Chondrocyte (in vitro differentiated cells): ENCODE measurements around the gene MYO5B. TPM values are rescaled to one million over a fixed set of nuclear protein-coding genes. Genes with fewer than 3 reads are reported as not detected.

Experiments used
- DNase-seq: peaks from one replicate; pipeline ENCODE4 v3.0.0; 2021; ENCODE audit warnings: mixed read lengths, low spot score
- H3K27ac Mint-ChIP-seq: one replicate; pipeline ENCODE4 v1.8.0; 2021; ENCODE audit warnings: mild to moderate bottlenecking, moderate library complexity, mixed read lengths; ENCODE audit not compliant: unreplicated experiment
- H3K27me3 Mint-ChIP-seq: 2 replicates; pipeline ENCODE4 v1.8.0; 2021; ENCODE audit warnings: low read depth, mixed read lengths
- H3K36me3 Mint-ChIP-seq: 2 replicates; pipeline ENCODE4 v1.8.0; 2021; ENCODE audit warnings: low read depth, mixed read lengths
- H3K4me1 Mint-ChIP-seq: 2 replicates; pipeline ENCODE4 v1.8.0; 2021; ENCODE audit warnings: low read depth, mild to moderate bottlenecking, mixed read lengths
- H3K4me3 Mint-ChIP-seq: one replicate; pipeline ENCODE4 v1.8.0; 2021; ENCODE audit warnings: mild to moderate bottlenecking, moderate library complexity, mixed read lengths; ENCODE audit not compliant: unreplicated experiment
- H3K9me3 Mint-ChIP-seq: 2 replicates; pipeline ENCODE4 v1.8.0; 2021; ENCODE audit warnings: low read depth, mixed read lengths
- total RNA-seq: library from RNA; stranded (reverse); gene quantifications from 3 replicates; pipeline ENCODE4 v1.2.1, GENCODE V29; 2021
- TF ChIP-seq, protein P1 (sequence below): fragments of 200-600 bp; sonication (generic); IDR thresholded peaks from 2 replicates; pipeline ENCODE4 v1.5.0; 2021; ENCODE audit warnings: antibody characterized with exemption, mild to moderate bottlenecking, moderate library complexity

The MYO5B gene
- total RNA-seq, 1 donor from 2014 or later, result 0.97 TPM

DNA sequence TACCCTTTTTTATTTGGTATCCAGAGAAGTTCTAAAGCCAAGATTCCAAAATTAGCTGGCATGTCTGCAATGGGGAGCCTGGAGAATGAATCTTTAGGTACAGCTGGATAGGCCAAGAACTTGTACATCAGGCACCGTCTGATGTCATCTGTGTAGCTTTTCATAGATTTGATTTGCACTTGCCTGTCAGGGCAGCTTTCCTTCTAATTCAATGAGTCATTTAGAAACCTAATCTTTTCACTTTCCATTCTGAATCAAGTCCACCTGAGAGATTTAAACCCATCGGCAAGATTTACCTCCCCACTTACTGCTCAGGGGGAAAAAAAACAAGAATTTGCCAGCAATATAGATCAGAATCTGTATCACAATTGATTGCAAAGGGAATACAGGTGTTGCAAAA is 320.7 kb downstream of the MYO5B start:
- DNase-seq, result no peak
- no peak overlapping the region for H3K4me3 Mint-ChIP-seq
- H3K27ac Mint-ChIP-seq, result no peak overlapping the region
- no peaks in the 10 kb centered on the region for H3K36me3 Mint-ChIP-seq
- peaks cover 33% of the 10 kb centered on the region for H3K27me3 Mint-ChIP-seq
- TF ChIP-seq, protein P1, sequence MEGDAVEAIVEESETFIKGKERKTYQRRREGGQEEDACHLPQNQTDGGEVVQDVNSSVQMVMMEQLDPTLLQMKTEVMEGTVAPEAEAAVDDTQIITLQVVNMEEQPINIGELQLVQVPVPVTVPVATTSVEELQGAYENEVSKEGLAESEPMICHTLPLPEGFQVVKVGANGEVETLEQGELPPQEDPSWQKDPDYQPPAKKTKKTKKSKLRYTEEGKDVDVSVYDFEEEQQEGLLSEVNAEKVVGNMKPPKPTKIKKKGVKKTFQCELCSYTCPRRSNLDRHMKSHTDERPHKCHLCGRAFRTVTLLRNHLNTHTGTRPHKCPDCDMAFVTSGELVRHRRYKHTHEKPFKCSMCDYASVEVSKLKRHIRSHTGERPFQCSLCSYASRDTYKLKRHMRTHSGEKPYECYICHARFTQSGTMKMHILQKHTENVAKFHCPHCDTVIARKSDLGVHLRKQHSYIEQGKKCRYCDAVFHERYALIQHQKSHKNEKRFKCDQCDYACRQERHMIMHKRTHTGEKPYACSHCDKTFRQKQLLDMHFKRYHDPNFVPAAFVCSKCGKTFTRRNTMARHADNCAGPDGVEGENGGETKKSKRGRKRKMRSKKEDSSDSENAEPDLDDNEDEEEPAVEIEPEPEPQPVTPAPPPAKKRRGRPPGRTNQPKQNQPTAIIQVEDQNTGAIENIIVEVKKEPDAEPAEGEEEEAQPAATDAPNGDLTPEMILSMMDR, result no peak
- H3K4me1 Mint-ChIP-seq, result peaks cover 4% of the 10 kb centered on the region
- H3K9me3 Mint-ChIP-seq, result no peaks in the 10 kb centered on the region

DNA sequence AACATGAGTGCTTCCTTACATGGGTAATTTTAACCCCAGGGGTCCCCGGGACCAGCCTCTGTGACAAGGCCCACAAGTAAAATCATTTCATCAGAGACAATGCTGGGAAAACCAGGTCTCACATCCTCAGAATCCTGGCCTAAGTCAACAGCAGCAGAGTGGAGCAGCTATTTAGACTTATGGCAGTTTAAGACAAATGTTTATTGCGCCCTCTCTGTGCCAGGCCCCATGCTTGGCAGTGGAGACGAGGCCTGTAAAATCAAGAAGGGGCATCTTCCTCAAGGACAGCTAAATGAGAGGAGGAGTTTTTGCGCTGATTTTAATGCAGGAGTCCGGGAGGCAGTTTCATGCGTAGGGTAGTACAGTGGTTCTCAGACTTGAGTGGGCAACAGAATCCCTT is 325.6 kb downstream of the MYO5B start:
- peaks cover under 1% of the 10 kb centered on the region for H3K4me1 Mint-ChIP-seq
- TF ChIP-seq, protein P1, result no peak
- H3K4me3 Mint-ChIP-seq, result no peak overlapping the region
- no peaks in the 10 kb centered on the region for H3K9me3 Mint-ChIP-seq
- no peak for DNase-seq
- peaks cover 38% of the 10 kb centered on the region for H3K27me3 Mint-ChIP-seq
- H3K27ac Mint-ChIP-seq, result no peak overlapping the region
- H3K36me3 Mint-ChIP-seq, result no peaks in the 10 kb centered on the region

DNA sequence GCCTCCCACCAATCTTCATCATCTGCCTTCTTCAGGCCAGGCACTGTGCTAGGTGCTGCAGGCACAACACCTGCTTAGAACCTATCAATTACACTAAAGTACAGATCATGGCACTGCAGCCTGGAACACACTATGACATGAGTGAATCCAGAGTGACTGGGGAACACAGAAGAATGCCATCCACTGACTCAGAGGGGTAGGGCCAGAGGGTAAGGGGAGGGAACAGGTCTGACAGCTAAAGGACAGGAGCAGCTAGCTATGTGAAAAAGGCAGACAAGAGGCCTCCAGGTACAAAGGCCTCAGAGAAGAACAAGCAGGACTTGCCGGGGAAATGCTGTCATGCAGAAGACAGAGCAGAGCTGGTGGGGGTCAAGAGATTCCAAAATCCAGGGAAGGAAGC is 328.3 kb downstream of the MYO5B start:
- no peak for DNase-seq
- Mint-ChIP-seq H3K27me3 (peaks cover 36% of the 10 kb centered on the region), H3K4me1 (peaks cover 2% of the 10 kb centered on the region), H3K9me3 (no peaks in the 10 kb centered on the region), H3K36me3 (no peaks in the 10 kb centered on the region), H3K27ac (no peak overlapping the region), H3K4me3 (no peak overlapping the region)
- TF ChIP-seq, protein P1, result no peak

DNA sequence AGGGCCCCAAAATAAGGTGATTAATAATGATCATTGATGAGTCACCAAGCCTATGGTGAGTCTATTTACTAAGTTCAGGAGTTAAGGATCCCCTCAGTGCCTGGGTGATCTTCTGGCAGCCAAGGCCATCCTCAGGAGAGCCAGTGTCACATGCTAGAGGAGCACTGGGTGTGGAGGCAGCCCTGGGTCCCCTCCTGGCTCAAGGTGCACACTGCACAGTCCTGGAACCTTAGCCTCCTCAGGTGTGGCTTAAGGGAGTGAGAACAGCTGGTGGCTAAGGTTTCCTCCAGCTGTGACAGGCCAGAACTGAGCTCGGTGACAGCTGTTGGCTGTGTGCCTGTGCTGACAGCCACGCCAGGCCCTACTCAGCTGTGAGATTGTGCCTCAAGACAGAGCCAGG is 329.5 kb downstream of the MYO5B start:
- no peak for DNase-seq
- Mint-ChIP-seq H3K36me3 (no peaks in the 10 kb centered on the region), H3K9me3 (no peaks in the 10 kb centered on the region), H3K4me3 (no peak overlapping the region), H3K4me1 (peaks cover 2% of the 10 kb centered on the region), H3K27ac (no peak overlapping the region), H3K27me3 (peaks cover 26% of the 10 kb centered on the region)
- TF ChIP-seq, protein P1, result no peak

DNA sequence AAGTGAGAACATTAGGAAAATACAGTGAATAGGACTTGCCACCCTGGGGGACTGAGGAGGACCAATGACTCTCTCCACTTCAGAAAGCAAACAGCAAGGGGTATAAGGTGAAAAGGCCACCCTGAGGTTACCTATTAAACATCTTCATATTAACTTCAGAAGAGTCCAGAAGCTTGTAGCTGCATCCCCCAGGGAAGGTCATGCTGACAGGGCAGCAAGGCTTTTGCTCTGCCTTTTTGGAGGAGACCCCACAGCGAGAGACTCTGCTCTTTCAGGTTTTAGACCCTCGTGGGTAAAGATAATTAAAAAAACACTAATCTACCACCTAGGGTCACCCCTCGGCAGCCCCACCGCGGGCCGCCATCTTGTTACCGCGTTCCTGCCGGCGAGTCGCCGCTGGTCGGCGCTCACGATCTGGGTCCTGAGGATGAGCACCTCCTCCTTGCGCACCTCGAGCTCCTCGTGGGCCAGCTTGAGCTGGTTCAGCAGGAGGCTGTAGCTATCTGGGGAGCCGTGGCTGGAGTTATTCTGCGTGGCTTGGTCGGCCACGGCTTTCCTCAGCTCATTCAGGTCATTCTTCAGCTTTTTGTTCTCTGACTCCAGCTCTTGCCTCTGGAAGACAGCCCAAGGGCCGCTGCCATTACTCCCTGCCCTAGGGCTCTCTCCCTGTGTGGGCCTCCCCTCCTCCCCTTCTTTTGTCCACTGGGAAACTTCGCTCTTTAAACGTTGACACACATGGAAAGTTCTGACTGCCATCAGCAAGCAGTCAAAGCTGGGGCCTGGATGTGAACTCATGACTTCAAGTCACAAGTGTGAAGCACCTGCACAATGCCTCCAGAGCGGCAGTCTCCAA is 331.0 kb downstream of the MYO5B start:
- H3K4me3 Mint-ChIP-seq, result no peak overlapping the region
- peaks cover 2% of the 10 kb centered on the region for H3K4me1 Mint-ChIP-seq
- H3K36me3 Mint-ChIP-seq, result no peaks in the 10 kb centered on the region
- TF ChIP-seq, protein P1, result no peak
- no peak overlapping the region for H3K27ac Mint-ChIP-seq
- H3K9me3 Mint-ChIP-seq, result no peaks in the 10 kb centered on the region
- DNase-seq, result no peak
- peaks cover 22% of the 10 kb centered on the region for H3K27me3 Mint-ChIP-seq
